ENCODE results near the gene XIRP2.
A peak's percentile ranks its signal among the peaks of the same experiment; 100 is the strongest.
"Not testable (repeated sequence)": the region's sequence is repeated elsewhere in the genome, so short reads cannot be mapped to it uniquely, and the experiment has no call there.

Gene XIRP2

GRCh38 chr2:167198009-167198408 is 309.7 kb downstream of the XIRP2 start:
- no peak for DNase-seq (ENCODE audit: low read depth)

- DNase-seq (ENCODE audit: low read depth) = no peak
Measured at GRCh38 chr2:167198576-167198975, 310.3 kb downstream of the XIRP2 start.

- DNase-seq (ENCODE audit: low read depth) = no peak
Measured at GRCh38 chr2:167200019-167200418, 311.7 kb downstream of the XIRP2 start.

GRCh38 chr2:167209784-167210183 is 321.5 kb downstream of the XIRP2 start:
- DNase-seq (ENCODE audit: low read depth) = no peak

GRCh38 chr2:167212014-167212648 is 323.9 kb downstream of the XIRP2 start:
- no peak for DNase-seq (ENCODE audit: low read depth)

- no peak for DNase-seq (ENCODE audit: low read depth)
Measured at GRCh38 chr2:167215595-167215994, 327.3 kb downstream of the XIRP2 start.

GRCh38 chr2:167237478-167237877 is 349.2 kb downstream of the XIRP2 start:
- DNase-seq (ENCODE audit: low read depth) = no peak

- DNase-seq (ENCODE audit: low read depth) = no peak
Measured at GRCh38 chr2:167240671-167241070, 352.4 kb downstream of the XIRP2 start.

GRCh38 chr2:167249197-167249596 is 360.9 kb downstream of the XIRP2 start:
- no peak for DNase-seq (ENCODE audit: low read depth)

- DNase-seq (ENCODE audit: low read depth) = no peak
Measured at GRCh38 chr2:167253025-167253424, 364.7 kb downstream of the XIRP2 start.

- DNase-seq (ENCODE audit: low read depth) = no peak
Measured at GRCh38 chr2:167254721-167255120, 366.4 kb downstream of the XIRP2 start.

- no peak for DNase-seq (ENCODE audit: low read depth)
Measured at GRCh38 chr2:167258712-167259111, 370.4 kb downstream of the XIRP2 start.

- no peak for DNase-seq (ENCODE audit: low read depth)
Measured at GRCh38 chr2:167264380-167264779, 376.1 kb downstream of the XIRP2 start.

GRCh38 chr2:167265004-167265403 is 376.7 kb downstream of the XIRP2 start:
- no peak for DNase-seq (ENCODE audit: low read depth)

GRCh38 chr2:167265722-167266121 is 377.4 kb downstream of the XIRP2 start:
- DNase-seq (ENCODE audit: low read depth) = no peak

- not testable (repeated sequence) for DNase-seq (ENCODE audit: low read depth)
Measured at GRCh38 chr2:167268245-167268644, 380.0 kb downstream of the XIRP2 start.

- DNase-seq (ENCODE audit: low read depth) = no peak
Measured at GRCh38 chr2:167271932-167272331, 383.7 kb downstream of the XIRP2 start.

- no peak for DNase-seq (ENCODE audit: low read depth)
Measured at GRCh38 chr2:167275046-167275445, 386.8 kb downstream of the XIRP2 start.

- DNase-seq (ENCODE audit: low read depth) = no peak
Measured at GRCh38 chr2:167279810-167280209, 391.5 kb downstream of the XIRP2 start.

GRCh38 chr2:167287212-167287611 is 398.9 kb downstream of the XIRP2 start:
- DNase-seq (ENCODE audit: low read depth) = no peak

GRCh38 chr2:167289651-167290410 is 401.6 kb downstream of the XIRP2 start:
- DNase-seq (ENCODE audit: low read depth) = no peak

GRCh38 chr2:167292430-167293171 is 404.3 kb downstream of the XIRP2 start, which contains the start of gene B3GALT1:
TSS of gene B3GALT1 (plus strand) at chr2:167293001.
- peak; percentile 6 for DNase-seq (ENCODE audit: low read depth)

Data from activated T-helper 9 cell treated with anti-CD3 and anti-CD28 coated beads, Interleukin-2, amount 50 U/mL, for 16 hours (primary cell).